ENCODE results near the gene DNAH3. TPM values are rescaled to one million over a fixed set of nuclear protein-coding genes. Genes with fewer than 3 reads are reported as not detected.

Gene DNAH3
- total and polyA plus RNA-seq, 2 experiments from 2014 or later, result 0.70 to 1.3 TPM

DNA sequence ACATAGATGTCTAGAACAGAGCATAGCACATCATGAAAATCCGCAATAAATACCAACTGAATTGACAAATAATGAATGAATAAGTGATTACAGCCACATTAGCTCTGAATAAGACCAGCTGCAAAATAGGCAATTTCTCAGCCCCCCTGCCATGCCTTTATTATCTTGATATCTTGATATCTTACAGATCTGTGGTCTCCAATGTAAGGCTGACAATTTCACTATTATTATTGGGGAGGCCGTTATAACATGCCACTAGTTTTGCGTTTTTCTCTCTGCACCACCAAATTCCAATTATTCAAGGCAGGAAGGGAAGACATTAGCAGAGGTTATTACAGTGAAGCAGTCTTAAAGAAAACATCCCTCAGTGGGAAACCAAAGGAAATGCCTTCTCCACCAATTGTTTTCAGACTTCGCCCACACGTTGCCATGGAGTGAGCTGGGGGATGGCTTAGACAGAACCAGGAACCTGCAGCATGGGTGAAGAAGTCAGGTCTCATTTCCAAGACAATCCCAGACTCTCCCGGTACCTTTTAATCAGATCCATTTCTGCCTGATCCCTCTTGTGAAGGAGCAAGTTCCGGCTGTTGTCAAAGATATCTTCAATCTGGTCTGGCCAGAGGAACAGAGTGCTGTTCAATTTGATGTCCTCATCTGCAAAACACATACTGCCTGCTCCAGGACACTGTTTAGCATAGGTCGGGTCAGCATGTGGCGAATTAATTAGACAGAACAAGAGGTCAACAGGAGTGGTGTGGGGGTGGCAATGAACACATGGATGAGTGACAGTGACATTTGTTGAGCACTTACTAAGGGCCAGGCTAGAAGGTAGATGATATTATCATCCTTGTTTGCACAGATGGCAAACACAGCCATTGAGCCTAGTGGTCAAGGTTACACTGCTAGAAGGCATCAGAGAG lies 46.4 kb downstream of the DNAH3 start:
- TF ChIP-seq STAT1 (IDR thresholded peaks at IDR 0.05; ENCODE audit: unreplicated experiment), result no peak
- no peak for TF ChIP-seq JUNB (IDR thresholded peaks at IDR 0.05; ENCODE audit: unreplicated experiment)
- no peak for TF ChIP-seq ZNF114 (CRISPR knock-in tag; IDR thresholded peaks at IDR 0.05)
- TF ChIP-seq, protein P1, sequence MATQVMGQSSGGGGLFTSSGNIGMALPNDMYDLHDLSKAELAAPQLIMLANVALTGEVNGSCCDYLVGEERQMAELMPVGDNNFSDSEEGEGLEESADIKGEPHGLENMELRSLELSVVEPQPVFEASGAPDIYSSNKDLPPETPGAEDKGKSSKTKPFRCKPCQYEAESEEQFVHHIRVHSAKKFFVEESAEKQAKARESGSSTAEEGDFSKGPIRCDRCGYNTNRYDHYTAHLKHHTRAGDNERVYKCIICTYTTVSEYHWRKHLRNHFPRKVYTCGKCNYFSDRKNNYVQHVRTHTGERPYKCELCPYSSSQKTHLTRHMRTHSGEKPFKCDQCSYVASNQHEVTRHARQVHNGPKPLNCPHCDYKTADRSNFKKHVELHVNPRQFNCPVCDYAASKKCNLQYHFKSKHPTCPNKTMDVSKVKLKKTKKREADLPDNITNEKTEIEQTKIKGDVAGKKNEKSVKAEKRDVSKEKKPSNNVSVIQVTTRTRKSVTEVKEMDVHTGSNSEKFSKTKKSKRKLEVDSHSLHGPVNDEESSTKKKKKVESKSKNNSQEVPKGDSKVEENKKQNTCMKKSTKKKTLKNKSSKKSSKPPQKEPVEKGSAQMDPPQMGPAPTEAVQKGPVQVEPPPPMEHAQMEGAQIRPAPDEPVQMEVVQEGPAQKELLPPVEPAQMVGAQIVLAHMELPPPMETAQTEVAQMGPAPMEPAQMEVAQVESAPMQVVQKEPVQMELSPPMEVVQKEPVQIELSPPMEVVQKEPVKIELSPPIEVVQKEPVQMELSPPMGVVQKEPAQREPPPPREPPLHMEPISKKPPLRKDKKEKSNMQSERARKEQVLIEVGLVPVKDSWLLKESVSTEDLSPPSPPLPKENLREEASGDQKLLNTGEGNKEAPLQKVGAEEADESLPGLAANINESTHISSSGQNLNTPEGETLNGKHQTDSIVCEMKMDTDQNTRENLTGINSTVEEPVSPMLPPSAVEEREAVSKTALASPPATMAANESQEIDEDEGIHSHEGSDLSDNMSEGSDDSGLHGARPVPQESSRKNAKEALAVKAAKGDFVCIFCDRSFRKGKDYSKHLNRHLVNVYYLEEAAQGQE (IDR thresholded peaks at IDR 0.05; ENCODE audit: unreplicated experiment), result no peak
- TF ChIP-seq EZH2 (IDR thresholded peaks at IDR 0.05; ENCODE audit: low read depth, unreplicated experiment), result no peak
- TF ChIP-seq, protein P2, sequence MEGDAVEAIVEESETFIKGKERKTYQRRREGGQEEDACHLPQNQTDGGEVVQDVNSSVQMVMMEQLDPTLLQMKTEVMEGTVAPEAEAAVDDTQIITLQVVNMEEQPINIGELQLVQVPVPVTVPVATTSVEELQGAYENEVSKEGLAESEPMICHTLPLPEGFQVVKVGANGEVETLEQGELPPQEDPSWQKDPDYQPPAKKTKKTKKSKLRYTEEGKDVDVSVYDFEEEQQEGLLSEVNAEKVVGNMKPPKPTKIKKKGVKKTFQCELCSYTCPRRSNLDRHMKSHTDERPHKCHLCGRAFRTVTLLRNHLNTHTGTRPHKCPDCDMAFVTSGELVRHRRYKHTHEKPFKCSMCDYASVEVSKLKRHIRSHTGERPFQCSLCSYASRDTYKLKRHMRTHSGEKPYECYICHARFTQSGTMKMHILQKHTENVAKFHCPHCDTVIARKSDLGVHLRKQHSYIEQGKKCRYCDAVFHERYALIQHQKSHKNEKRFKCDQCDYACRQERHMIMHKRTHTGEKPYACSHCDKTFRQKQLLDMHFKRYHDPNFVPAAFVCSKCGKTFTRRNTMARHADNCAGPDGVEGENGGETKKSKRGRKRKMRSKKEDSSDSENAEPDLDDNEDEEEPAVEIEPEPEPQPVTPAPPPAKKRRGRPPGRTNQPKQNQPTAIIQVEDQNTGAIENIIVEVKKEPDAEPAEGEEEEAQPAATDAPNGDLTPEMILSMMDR (conservative IDR thresholded peaks at IDR 0.05; ENCODE audit: low read depth in 2 of 2), result no peak
- TF ChIP-seq NANOG (IDR thresholded peaks at IDR 0.05; ENCODE audit: borderline replicate concordance), result no peak
- DNase-seq (ENCODE audit: low spot score), result no peak
- H3K27ac Mint-ChIP-seq, result no peak overlapping the region

More for the DNA sequence above, 46.4 kb downstream of the DNAH3 start:
- no peak overlapping the region for H3K4me2 ChIP-seq
- H3K9me2 ChIP-seq (ENCODE audit: insufficient read depth), result 0 out of 2 replicates have a peak, but pooled peaks cover 6% of the 10 kb centered on the region
- no peak overlapping the region for H3K4me3 ChIP-seq
- no peak for ATAC-seq
- no peaks in the 10 kb centered on the region for H3K27me3 Mint-ChIP-seq (ENCODE audit: insufficient read depth, low read depth, poor library complexity)
- no peaks in the 10 kb centered on the region for H3K27me3 ChIP-seq (ENCODE audit: insufficient read depth)
- H4K20me1 ChIP-seq (replicated peaks; ENCODE audit: insufficient read depth), result no peaks in the 10 kb centered on the region
- no peaks in the 10 kb centered on the region for H3K36me3 Mint-ChIP-seq (ENCODE audit: low read depth)
- H3K9me3 Mint-ChIP-seq, result no peaks in the 10 kb centered on the region
- peak overlapping the region; percentile 86; the same call in 1 of the 2 replicates for H2AFZ ChIP-seq
- H3K36me3 ChIP-seq (ENCODE audit: insufficient read depth), result no peaks in the 10 kb centered on the region
- H3K79me2 ChIP-seq (replicated peaks; ENCODE audit: insufficient read depth), result no peaks in the 10 kb centered on the region
- H3K27ac ChIP-seq (ENCODE audit: low read depth), result no peak overlapping the region
- H3K4me1 ChIP-seq (ENCODE audit: insufficient read depth), result peaks cover 7% of the 10 kb centered on the region
- no peaks in the 10 kb centered on the region for H3F3A ChIP-seq (replicated peaks; ENCODE audit: low read depth)
- peaks cover 11% of the 10 kb centered on the region for H3K4me1 Mint-ChIP-seq
- H3K4me3 Mint-ChIP-seq, result no peak overlapping the region

Measured in GM23338 (cell line).